ENCODE measurements around the gene CALHM5. TPM values are rescaled to one million over a fixed set of nuclear protein-coding genes. Genes with fewer than 3 reads are reported as not detected.

CALHM5 gene
- total and polyA plus RNA-seq, 9 of the 15 experiments (the other 6 are each of a cell fraction or from before 2014, with no cell fraction given), result under 0.01 to 0.05 (median 0.02) TPM; not detected in 2

DNA sequence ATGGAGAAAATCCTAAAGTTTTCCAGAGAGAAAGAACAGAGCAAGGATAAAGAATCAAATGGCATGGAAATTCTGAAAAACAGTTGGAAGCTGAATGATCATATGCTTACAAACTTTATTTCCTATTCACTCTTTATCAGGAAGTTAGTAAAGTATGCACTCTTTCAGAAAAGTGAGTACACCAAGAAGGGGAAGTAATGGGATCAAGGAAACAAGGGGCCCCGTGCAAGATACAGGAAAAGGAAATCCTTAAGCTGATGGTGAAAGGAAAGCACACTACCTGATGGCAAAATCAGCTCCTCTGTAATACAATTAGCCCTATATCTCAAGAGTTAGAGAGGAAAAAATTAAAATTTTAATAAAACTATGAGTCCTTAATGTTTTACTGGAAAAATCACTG is 36.3 kb upstream of the CALHM5 start:
- Histone ChIP-seq H3K9me3 (replicated peaks; ENCODE audit: control insufficient read depth, insufficient read depth, low read depth, low read length) (no peaks in the 10 kb centered on the region), H2AFZ (ENCODE audit: low read depth, low read length) (peak overlapping the region; percentile 81), H3K27ac (ENCODE audit: extremely low read depth, low read depth, low read length) (no peak overlapping the region), H3K79me2 (ENCODE audit: control insufficient read depth, insufficient read depth, low read length) (no peaks in the 10 kb centered on the region), H3K36me3 (ENCODE audit: control insufficient read depth, insufficient read depth, low read length) (no peaks in the 10 kb centered on the region), H3K4me2 (ENCODE audit: insufficient read depth, low read length) (no peak overlapping the region), H3K4me1 (replicated peaks in 1 of 2; ENCODE audit: control insufficient read depth in 2 of 2, insufficient read depth in 2 of 2, low read length in 2 of 2) (no peaks in the 10 kb centered on the region; a peak in 2 of 5 replicates), H3K4me3 (no peak overlapping the region), H3K27me3 (ENCODE audit: control insufficient read depth in 2 of 2, insufficient read depth in 2 of 2, low read length in 2 of 2) (no peaks in the 10 kb centered on the region), H3K9me1 (ENCODE audit: control insufficient read depth, insufficient read depth, low read length) (no peaks in the 10 kb centered on the region), H4K20me1 (replicated peaks; ENCODE audit: control insufficient read depth, insufficient read depth, low read length) (no peaks in the 10 kb centered on the region), H3K9ac (ENCODE audit: insufficient read depth in 1 of 2, low read depth in 2 of 2, low read length in 2 of 2) (no peak overlapping the region)
- FAIRE-seq, result peak; percentile 69
- ATAC-seq, result peak; percentile 54; the same call in 2 of the 3 replicates
- CTCF ChIA-PET (ENCODE audit: low intra/inter-chr PET ratio), result no interaction called here
- TF ChIP-seq ARID1B (IDR thresholded peaks at IDR 0.05) (no peak), CBFA2T2 (conservative IDR thresholded peaks at IDR 0.05) (no peak), ZNF699 (CRISPR knock-in tag; IDR thresholded peaks at IDR 0.05; ENCODE audit: insufficient replicate concordance) (no peak), FIP1L1 (IDR thresholded peaks at IDR 0.05; ENCODE audit: low read depth, low read length, poor library complexity, severe bottlenecking) (no peak), ZNF408 (CRISPR knock-in tag; IDR thresholded peaks at IDR 0.05; ENCODE audit: low read depth) (no peak), ESRRA (IDR thresholded peaks at IDR 0.05; ENCODE audit: borderline replicate concordance, low read depth) (no peak), TBP (optimal IDR thresholded peaks at IDR 0.05; ENCODE audit: low read depth, low read length) (peak; percentile 13), ZNF274 (IDR thresholded peaks at IDR 0.05; ENCODE audit: borderline replicate concordance, low read depth, low read length) (no peak)
- no TSS peak for BruUV-seq (replicated peaks)
- DNase-seq (ENCODE audit: extremely low read depth in 1 of 4, low spot score in 3 of 4), result no peak
- WGBS (ENCODE audit: insufficient coverage, low coverage, missing lambda C conversion rate), result 0% methylated on average over 1 of the region's 1 CpG
- intact Hi-C loops (cut with micrococcal nuclease), result no loop called here
- POLR2A ChIA-PET, result interaction anchor here (0.7 kb wide), 1 partner anchor 10 kb away, joined by 3 read pairs; no protein-coding TSS in a partner anchor
- in situ Hi-C loops (cut with MboI), result no loop called here
